ENCODE data around the gene CADM1.

DNA sequence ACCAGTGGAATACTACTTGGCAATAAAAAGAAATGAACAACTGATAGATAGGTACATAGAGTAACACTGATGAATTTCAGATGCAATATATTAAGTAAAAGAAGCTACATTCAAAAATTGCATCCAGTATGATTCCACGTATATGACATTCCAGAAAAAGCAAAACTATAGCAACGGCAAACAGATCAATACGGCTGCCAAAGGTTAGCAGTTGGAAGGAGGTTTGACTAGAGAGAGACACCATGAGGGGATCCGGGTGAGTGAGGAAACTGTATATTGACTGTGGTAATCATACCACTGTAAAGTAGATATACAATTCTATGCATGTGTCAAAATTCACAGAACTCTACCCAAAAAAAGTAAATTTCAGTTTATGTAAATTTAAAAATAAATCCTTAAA is 28.7 kb downstream of the CADM1 start:
- TF ChIP-seq CTCF (IDR thresholded peaks at IDR 0.05; ENCODE audit: poor library complexity), result no peak
- no peak for TF ChIP-seq EZH2 (IDR thresholded peaks at IDR 0.05; ENCODE audit: borderline replicate concordance)
- no peak for TF ChIP-seq EZH2phosphoT487 (IDR thresholded peaks at IDR 0.05; ENCODE audit: low read depth, severe bottlenecking, unreplicated experiment)
